Stimulated activated naive CD8-positive, alpha-beta T cell treated with anti-CD3 and anti-CD28 coated beads, Interleukin-15, Interleukin-2, amounts not matched to agents 100 U/mL and 50 U/mL, for 24 hours (primary cell): ENCODE data around the gene FCN1.

Experiments
- ATAC-seq: fragments of 150-1000 bp; cut with Tn5 transposase; one replicate; pipeline ENCODE4 v1.10.0; 2021
- DNase-seq: peaks from one replicate; pipeline ENCODE4 v3.0.0; 2021

The FCN1 gene

DNA sequence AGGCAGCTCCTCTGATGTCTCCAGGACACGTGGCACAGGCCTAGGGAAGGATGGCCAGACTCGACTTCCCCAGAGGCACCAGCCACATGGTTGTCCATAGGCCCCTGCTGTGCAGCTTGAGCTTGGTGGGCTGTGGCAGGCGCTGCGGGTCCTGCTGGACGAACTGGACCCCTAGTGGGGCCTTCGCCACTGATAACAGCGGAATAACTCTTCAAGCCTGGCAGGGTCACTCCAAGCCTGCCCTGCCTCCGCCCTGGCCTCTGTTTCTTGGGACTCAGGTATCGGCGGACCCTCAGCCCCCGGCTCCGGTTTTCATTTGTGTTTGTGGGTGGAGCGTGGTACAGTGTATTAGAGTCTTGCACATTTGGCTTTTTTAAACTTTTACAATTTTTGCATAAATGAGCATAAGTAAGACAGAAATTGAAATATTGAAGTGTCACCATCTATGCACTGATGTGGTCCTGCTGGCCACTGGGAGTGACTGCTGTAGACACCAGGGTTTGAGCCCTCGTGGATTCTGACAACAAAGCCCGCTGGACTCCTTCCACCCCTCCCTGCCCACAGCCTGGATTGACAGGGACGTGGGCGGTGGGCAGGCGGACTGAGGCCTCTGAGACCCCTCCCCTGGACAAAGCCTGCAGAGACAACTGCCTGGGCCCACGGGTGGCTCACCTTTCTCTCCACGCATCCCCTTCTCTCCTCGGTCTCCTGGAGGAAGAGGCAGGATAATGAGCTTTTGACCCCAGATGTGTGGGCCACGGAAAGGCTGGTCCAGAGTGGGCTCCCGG, 3.8 kb downstream of the FCN1 start:
- ATAC-seq (no peak), DNase-seq (no peak)

DNA sequence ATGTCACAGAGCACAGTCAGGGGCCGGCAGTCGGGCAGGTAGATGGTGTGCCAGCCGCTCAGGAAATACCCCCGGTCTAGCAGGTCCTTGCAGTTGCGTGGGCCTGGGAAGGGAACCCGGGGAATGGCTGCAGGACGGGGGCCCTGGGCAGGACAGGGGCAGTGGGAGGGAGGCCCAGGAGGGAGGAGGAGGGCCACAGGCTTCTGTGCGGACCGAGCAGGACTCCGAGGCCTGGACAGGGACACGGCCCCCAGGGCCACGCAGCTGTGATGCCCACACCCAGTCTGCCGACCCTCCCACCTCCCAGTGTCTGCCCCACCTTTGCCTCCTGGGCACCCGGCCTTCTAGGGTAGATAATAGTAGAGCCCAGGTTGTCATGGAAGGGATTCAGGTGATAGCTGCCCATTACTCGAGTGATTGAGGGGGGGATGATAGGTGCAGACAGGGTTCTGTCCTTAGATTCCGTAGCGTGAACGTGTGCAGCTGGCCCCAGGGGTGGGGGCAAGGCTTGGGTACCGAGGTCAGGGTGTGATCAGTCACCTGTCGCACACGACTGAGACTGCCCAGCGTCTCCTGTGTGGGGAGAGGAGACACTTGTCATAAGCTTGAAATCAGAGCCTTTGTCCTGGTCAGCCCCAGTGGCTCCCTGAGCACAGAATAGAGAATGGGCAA, 4.5 kb downstream of the FCN1 start:
- ATAC-seq: no peak
- DNase-seq: no peak

DNA sequence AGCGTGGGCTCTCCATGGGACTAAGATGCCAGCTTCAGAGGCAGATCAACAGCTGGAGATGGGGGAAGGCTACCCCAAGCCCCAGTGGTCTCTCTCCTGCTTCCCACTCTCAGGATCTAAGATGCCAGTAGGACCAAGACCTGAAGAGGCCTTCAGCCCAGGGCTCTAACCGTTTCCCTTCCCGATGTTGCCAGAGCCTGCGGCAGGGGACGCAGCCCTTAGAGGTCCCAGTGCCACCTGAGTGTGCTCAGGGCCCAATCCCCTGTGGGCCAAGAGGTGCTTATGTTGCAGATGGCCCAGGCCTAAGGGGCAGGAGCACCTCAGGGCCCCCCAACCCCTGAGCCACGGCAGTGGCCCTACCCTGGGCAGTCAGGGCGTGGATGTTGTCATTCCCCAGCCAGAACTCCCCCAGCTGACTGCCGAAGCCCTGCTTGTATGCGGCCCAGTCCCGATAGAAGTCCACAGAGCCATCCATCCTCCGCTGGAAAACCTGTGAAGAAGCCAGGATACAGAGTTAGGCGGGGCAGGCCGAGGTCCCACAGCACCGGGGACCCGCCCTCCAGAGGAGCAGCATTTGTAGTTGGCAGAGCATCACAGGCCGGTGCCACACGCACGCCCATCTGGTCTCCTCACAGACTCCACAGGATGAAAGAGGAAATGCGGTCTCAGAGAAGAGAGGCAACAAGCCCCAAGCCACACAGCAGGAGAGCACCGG, 5.4 kb downstream of the FCN1 start:
- ATAC-seq (no peak), DNase-seq (no peak)

DNA sequence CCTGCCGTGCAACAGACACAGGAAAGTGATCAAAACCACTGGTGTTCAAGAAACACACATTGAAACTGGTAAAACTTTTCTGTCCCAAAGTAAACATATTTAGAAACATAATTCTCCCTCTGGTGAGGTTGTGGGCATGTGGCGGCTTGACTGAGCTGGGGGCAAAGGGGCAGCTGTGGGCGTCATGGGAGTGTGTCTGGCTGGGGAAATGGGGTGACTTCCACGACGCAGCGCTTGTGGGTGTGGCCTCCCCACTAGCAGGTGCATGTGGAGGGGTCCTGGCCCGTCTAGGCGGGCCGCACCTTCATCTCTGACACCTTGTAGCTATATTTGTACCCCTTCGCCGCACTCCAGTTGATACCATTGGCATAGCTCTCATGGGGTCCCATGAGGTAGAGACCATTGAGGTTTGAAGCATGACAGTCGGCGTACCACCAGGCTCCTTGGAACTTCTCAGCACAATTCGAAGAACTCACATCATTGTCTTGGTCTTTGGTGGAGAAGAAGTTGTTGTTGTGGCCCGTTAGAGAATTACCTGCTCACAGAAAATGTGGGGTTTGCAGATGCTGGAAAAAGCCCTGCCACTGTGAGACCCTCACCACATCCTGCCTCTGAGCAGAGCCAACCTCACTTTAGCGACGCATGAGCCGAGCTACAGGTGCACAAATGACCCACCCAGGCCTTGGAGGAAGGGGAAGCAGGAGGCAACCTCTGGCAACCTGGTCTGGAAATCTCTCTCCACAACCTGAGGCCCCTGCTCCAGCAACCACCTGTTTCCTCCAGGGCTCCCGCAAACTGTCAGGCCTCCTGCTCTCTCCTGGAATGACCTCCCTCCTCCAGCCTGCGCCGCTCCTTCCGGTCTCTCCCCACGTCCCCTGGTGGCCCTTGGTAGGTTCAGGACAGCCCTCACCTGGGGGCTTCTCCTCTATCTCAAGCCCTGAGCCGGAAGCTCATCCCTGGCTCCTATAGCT, 7.9 kb downstream of the FCN1 start:
- no peak for ATAC-seq
- no peak for DNase-seq

DNA sequence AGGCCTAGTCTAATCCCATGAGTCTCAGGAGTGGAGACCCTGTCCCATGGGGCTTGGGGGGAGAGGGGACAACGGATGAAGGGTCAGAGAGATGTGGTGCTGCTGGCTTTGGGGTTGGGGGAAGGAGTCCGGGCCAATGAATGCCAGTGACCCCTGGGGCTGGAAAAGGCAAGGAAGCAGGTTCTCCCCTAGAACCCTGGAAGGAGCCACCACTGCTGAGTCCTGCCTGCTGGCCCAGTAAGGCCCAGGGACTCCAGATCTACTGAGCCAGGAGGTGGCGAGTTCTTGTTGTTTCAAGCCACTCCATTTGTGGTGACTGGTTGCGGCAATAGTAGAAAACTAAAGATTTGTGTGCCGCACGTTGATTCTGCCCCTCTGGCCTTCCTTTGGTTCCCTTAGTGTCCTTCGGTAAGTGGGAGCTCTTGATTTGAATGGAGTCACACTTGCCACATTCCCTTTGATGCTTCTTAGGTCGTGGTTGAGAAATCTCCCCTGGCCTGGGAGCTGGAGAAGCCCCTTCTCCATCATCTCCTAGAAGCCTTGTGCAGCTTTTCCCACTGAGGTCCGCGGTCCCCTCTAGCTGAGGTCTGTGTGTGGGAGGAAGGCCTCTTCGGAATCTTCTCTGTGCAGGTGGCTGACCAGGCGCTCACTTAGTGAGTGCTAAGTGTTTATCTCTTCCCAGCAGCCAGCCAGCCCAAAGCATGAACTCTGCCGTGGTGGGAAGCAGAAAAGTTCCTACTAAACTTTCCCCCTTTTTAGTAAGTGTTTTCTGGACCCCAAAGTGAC, 9.0 kb downstream of the FCN1 start:
- no peak for DNase-seq
- no peak for ATAC-seq

DNA sequence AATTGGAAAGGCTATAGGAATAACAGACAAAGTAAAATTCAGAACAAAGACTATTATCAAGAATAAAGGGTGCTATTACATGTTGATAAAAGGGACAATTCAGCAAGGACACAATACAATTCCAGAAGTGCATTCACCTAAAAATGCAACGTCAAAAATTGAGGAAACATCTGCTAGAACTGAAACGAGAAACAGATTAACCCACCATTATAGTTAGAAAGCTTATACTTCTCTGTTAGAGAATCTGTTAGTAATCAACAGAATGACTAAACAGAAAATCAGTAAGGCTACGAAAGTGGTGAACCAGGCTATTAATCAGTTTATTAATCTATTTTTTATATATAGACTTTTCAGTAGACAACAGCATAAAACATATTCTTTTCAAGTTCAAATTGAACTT, 14.8 kb downstream of the FCN1 start:
- ATAC-seq: no peak
- DNase-seq: no peak

DNA sequence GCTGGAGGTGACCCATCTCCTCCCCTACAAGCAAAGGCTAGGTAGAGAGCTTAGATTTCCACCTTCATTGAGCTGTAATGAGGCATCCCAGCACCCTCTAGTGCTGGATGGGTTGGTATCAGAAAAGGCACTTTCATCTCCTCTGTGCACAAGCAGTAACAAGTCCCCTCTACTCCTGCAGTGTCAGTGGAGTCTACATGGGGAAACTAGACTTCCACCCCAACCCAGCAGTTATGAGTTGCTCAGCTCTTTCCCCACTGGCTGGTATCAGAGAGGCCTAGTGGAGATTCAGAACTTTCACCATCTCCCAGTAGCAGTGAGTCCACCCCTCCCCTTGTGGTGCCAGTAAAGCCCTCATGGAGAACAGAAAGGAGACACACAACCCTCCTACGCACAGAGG, 17.9 kb downstream of the FCN1 start:
- ATAC-seq (no peak), DNase-seq (no peak)

DNA sequence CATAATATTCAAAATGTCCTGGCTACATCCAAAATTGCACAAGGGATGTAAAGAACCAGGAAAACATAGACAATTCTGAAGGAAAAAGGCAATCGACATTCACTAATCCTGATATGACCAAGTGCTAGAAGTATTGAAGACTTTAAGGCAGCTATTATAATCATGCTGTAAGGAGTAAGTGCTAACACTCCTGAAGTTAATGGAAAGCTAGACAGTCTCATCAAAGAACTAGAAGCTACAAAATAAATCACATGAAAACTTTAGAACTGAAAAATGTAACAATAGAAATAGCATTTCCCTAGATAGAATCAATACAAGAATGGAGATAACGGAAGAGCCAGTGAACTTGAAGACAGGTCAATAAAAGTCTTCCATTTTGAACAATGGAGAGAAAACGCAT, 18.5 kb downstream of the FCN1 start:
- DNase-seq: no peak
- ATAC-seq: no peak

DNA sequence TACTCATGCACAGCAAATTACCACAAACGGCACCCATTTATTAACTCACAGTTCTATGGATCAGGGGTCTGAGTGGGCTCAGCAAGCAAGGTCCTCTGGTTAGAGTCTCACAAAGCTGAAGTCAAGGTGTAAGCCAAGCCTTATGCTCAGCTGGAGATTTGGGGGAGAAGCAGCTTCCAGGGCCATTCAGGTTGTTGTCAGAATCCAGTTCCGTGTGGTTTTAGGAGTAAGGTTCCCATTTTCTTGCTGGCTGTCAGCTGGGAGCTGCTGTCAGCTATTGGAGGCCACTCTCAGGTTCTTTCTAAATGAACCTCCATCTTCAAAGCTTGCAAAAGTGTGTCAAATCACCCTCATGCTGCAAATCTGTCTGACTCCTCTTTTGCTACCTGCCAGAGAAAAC, 19.4 kb downstream of the FCN1 start:
- ATAC-seq: no peak
- DNase-seq: no peak

DNA sequence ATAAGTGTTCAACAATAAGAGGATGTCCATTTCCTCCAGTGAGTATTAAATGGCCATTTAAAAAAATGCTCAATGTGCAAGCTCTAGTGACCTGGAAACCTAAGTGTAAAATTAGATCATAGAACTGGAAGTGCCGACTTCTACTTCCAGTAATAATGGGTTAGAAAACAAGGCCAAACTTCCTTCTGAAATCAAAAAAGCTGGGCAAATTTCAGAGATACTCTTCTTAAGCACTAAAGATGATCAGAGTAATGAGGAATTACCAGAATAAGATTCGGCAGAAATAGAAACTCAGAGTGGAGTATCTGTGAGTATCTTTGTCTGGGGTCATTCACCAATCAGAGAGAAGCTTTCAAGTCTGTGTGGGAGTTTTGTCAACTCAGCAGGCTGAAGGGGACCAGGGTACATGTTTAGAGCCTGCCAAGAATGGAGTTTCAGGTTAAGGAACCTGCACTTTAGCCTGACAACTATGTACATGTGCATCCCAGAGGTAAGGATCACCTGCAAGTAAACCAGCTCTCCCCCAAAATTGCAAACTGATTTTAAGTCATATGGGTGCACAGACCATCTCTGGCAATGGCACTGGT, 20.0 kb downstream of the FCN1 start:
- DNase-seq (no peak), ATAC-seq (no peak)

DNA sequence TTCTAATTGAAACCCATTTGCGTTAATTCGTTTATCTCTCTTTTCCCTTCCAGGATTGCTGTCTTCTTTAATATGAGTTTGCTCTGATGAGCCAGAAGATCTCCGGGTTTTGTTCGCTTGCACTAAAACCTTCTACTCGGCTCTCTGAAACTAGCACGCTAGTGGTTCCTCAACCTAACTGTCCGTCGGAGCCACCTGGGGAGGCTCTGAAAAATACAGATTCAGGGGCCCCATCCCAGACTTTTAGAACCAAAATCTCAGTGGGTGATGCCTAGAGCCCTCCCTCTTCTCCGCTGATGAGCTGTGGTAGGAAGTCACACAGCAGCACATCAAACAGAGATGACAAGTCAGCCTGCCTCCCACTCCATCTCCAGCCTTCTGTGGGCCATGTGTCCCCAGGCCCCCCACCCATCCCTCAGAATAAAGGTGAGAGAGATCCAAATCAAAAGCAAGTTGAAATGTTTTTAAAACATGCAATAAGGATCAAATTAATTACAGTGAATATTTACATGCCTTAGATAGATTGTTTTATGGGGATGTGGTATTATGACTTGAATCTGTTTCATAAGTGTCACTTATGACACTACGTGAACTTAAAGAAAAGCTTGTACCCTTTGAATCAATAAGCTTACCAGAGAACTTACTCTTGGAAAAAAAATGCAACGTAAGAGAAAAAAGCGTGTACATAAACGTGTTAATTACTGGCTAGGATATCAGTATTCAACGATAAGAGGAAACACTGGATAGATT, 20.7 kb downstream of the FCN1 start:
- ATAC-seq (no peak), DNase-seq (no peak)

DNA sequence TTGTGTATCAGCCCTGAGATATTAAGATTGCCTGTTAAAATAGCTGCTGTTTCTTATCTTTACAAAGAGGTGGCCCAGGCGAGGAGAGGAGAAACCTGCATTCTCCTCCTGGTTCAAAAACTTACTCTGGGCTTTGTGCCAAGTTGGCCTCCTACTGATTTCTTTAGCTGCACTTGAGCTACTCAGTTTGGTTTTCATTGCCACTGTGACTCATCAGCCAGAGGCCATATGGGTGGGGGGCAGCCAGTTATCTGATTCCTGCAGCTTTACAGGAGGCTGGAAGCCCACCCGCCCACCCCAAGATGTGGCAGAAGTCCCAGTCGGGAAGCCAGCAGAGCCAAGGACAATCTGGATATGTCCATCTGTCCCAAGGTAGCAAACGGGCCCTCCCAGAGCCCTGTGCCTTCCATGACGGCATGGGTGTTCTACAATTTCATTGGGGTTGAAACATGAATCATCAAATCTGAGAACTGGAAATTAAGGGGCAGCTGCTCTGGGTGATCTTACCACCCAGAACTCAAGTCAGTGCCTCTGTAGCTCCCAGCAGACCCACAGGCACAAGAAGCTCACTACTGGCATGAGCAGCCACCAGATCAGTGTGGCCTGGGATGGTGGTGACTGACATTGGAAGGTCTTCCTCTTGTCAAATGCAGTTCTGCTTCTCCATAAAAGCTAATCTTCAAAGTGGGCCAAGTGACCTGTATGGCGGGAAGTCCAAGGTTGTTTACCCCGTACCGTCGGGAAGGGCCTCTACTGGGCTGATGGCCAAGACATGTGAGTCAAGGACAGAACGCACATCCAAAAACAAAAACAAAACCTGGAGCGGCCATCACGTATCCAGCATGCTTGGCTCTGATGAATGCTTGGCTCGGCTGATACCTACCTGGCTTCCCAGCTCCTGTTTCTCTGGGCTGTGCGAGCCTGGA, 21.5 kb downstream of the FCN1 start:
- no peak for DNase-seq
- ATAC-seq: no peak

DNA sequence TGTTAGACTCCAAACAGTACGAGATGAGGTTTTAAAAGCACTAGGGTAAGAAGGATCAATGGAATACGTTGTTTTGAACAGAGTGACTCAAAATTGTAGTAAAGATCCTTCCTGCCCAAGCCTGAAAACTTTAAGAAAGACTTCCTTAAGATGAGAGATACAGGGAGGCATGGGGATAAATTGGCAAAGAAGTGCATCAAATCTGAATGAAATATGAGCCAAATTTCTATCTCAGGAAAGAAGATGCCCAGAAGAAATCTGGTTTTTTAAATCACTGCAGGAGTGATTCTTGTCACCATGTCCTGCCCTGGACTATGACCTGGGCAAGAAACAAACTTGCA, 22.2 kb downstream of the FCN1 start:
- DNase-seq (no peak), ATAC-seq (no peak)

DNA sequence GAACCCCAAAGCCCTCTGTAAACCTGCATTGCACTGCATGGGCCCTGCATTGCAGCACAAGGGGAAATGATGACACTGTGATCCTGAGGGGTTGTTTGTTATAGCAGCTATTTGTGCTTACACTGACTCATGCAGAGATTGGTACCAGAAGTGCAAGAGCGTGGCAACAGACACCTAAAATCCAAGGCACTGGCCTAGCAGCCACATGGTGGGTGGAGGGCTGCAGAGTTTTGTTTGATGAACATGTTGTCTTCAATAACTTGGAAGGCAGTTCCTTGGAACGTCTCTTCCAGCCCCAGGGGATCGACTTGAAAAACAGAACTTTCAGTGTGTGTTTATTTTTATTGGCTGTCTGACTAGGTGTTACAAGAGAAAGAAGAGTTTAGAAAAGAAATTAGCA, 22.6 kb downstream of the FCN1 start:
- no peak for ATAC-seq
- no peak for DNase-seq

DNA sequence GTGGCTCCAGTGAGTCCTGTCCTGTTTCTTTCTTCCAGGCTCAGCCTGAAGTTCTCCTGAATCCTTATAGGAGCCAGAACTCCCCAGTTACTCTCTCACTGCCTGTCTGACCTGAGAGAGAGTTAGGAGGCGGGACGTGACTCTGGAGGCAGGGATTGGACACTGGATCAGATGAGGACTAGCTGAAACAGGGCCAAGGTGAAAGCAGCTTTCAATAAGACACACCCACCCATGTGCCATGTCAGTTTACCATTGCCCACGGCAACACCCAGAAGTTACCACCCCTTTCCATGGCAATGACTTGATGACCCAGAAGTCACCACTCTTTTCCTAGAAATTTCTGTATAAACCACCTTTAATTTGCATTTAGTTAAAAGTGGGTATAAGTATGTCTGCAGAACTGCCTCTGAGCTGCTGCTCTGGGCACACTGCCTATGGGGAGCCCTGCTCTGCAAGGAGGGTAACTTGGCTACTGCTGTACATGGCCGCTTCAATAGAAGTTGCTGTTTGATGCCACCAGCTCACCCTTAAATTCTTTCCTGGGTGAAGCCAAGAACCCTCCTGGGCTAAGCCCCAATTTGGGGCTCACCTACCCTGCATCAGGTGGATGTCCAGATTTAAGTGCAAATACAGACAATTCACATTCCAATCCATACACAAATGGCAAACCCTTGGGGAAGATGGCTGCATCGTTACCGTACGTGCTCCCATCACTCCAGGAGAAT, 23.4 kb downstream of the FCN1 start:
- ATAC-seq (no peak), DNase-seq (no peak)

DNA sequence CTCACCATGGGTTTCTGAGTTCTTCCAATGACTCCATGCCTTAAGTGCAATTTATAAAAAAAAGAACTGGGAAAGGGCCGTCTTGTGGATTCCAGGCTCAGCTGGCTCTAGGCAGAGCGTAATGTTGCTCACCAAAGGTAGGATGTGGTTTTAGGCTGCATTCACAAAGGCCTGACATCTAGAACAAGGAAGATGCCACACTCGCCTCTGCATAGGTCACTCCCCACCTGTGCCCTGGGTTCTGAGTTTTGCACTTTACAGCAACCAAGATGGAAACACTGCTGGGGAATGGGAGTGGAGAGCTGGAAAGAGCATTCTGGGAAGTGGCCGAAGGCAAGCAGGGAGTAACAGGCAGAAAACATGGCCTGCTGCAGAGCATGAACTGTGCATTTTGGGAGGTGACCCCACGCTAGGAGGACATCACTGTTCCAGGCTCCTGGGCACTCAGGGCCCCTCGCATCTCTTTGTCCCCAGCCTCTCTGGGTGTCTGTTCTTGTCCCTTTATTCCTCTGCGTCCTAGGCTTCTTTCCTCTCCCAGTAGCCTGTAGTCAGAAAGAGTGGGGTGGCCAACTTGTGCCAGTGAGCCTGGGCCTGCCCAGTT, 24.8 kb downstream of the FCN1 start:
- ATAC-seq: no peak

DNA sequence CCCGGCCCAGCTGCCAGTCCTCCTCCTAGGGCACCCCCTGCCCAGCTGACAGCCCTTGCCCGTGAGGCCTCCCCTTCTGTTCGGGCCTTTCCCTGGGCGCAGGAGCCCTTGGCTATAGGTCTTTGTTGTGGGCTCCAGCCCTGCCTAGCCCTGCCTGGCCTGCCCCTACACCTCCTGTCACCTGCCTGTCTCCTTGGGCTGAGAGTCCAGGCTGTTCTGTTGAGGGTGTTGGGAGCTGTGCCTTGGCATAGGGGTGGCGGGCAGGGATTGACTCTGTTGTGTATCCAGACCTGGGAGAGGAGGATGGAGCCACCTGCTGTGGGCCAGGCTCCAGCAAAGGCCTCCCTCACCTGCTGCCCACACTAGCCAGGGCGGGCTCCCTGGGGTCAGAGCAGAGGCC, 25.5 kb downstream of the FCN1 start:
- DNase-seq: no peak

More for the DNA sequence above, 24.8 kb downstream of the FCN1 start:
- no peak for DNase-seq

DNA sequence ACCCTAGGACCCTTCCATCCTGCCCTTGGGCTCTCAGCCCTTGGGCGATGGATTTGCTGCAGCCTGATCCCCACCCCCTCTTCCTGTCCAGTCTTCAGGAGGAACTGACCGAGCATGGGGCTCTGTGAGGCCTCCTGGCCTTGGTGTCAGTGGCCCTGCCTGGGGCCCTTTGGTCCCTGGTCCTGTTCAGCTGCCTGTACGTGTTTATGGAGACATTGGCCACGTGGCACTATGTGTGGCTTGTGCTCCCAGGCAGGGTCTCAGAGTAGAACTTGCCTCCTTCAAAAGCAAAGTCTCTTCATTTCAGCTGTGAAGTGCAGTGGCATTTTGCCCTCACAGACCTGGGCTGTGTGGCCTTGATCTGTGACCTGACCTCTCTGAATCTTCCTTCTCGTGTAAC, 26.0 kb downstream of the FCN1 start:
- no peak for DNase-seq
- no peak for ATAC-seq

More for the DNA sequence above, 25.5 kb downstream of the FCN1 start:
- ATAC-seq: no peak
